GM12873 (cell line): Measurements from ENCODE around the gene PKMYT1.

ENCODE experiments used
- CTCF ChIP-seq: IDR thresholded peaks from 2 replicates; pipeline ENCODE4 v1.5.1; 2012; ENCODE audit warnings: low read depth, mild to moderate bottlenecking, moderate library complexity, low read length, control low read depth; ENCODE audit not compliant: insufficient read depth; ENCODE audit errors: missing control alignments

The PKMYT1 gene

GRCh38 chr16:2966043-2966807 lies 14.0 kb downstream of the PKMYT1 start:
- TF ChIP-seq CTCF, result no peak

GRCh38 chr16:2964475-2965336 lies 15.5 kb downstream of the PKMYT1 start:
- TF ChIP-seq CTCF, result no peak

- no peak for TF ChIP-seq CTCF
Observed at GRCh38 chr16:2963723-2964474, 16.3 kb downstream of the PKMYT1 start, which contains the start of gene KREMEN2. TSS of gene KREMEN2 (plus strand) at chr16:2964275. CDS start at chr16:2964521, 246 bp downstream.

GRCh38 chr16:2963074-2963722 lies 17.0 kb downstream of the PKMYT1 start:
- no peak for TF ChIP-seq CTCF

GRCh38 chr16:2962334-2963073 lies 17.7 kb downstream of the PKMYT1 start:
- no peak for TF ChIP-seq CTCF

GRCh38 chr16:2960183-2961010 lies 19.8 kb downstream of the PKMYT1 start:
- no peak for TF ChIP-seq CTCF
